Activated CD4-positive, alpha-beta T cell treated with anti-CD3 and anti-CD28 coated beads, Interleukin-2, amount 50 U/mL, for 4 hours (primary cell): ENCODE results near the gene ANO4.

Source experiments
- DNase-seq, 2 experiments: peaks; one replicate each; pipeline ENCODE4 v3.0.0-alpha.2; 2020

Gene ANO4

GRCh38 chr12:100995201-100995600, 200.6 kb downstream of the ANO4 start:
- DNase-seq = no peak

- no peak for DNase-seq
These were observed 201.2 kb downstream of the ANO4 start for GRCh38 chr12:100995771-100996170.

GRCh38 chr12:101001669-101002068, 207.1 kb downstream of the ANO4 start:
- DNase-seq = no peak

GRCh38 chr12:101002696-101003419, 208.3 kb downstream of the ANO4 start:
- DNase-seq = no peak

GRCh38 chr12:101004898-101005297, 210.3 kb downstream of the ANO4 start:
- no peak for DNase-seq

GRCh38 chr12:101009274-101009673, 214.7 kb downstream of the ANO4 start:
- no peak for DNase-seq

GRCh38 chr12:101010896-101011295, 216.3 kb downstream of the ANO4 start:
- DNase-seq = no peak

GRCh38 chr12:101013993-101014392, 219.4 kb downstream of the ANO4 start:
- DNase-seq = no peak

GRCh38 chr12:101015044-101015443, 220.5 kb downstream of the ANO4 start:
- DNase-seq = no peak

- DNase-seq = no peak
These were observed 224.0 kb downstream of the ANO4 start for GRCh38 chr12:101018540-101018939.

GRCh38 chr12:101019201-101019600, 224.6 kb downstream of the ANO4 start:
- DNase-seq = no peak

GRCh38 chr12:101019667-101020066, 225.1 kb downstream of the ANO4 start:
- no peak for DNase-seq

GRCh38 chr12:101021442-101021841, 226.9 kb downstream of the ANO4 start:
- no peak for DNase-seq

GRCh38 chr12:101021911-101022388, 227.4 kb downstream of the ANO4 start:
- DNase-seq = no peak

GRCh38 chr12:101027200-101027599, 232.6 kb downstream of the ANO4 start:
- no peak for DNase-seq

GRCh38 chr12:101027816-101028215, 233.2 kb downstream of the ANO4 start:
- DNase-seq = no peak

- DNase-seq = no peak
These were observed 243.8 kb downstream of the ANO4 start for GRCh38 chr12:101038289-101038871.

GRCh38 chr12:101039848-101040531, 245.4 kb downstream of the ANO4 start:
- no peak for DNase-seq

- no peak for DNase-seq
These were observed 246.4 kb downstream of the ANO4 start for GRCh38 chr12:101040936-101041335.

GRCh38 chr12:101042211-101042610, 247.6 kb downstream of the ANO4 start:
- DNase-seq = no peak

GRCh38 chr12:101044512-101045059, 250.0 kb downstream of the ANO4 start:
- DNase-seq = no peak

- DNase-seq = no peak
These were observed 251.2 kb downstream of the ANO4 start for GRCh38 chr12:101045486-101046464.
